Measurements from ENCODE around the gene HLA-DOA.
A peak's percentile ranks its signal among the peaks of the same experiment; 100 is the strongest.

HLA-DOA gene

GRCh38 chr6:33017018-33017417 is 7.6 kb upstream of the HLA-DOA start:
- DNase-seq (ENCODE audit: low read depth in 1 of 2, low spot score in 1 of 2), result no peak

DNA sequence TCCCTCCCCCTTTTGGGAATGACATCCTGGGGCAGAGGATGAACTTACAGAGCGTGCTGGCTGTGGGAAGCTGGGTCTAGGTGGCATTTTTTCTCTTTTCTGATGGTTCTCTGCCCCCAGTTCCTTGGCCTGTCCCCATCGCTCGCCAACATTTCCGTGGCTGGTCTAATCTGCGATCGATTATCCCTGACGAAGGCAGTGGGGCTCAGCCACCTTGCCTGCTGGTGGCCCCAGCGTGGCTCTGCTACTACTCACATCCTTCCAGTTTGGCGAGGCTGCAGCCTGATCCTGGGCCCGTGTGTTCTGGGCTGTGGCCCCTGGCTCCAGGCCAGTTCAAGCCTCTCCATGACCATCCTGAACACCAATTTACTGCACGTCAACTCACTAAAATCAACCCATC is 6.4 kb upstream of the HLA-DOA start:
- no peak for DNase-seq (ENCODE audit: low read depth in 1 of 2, low spot score in 1 of 2)

DNA sequence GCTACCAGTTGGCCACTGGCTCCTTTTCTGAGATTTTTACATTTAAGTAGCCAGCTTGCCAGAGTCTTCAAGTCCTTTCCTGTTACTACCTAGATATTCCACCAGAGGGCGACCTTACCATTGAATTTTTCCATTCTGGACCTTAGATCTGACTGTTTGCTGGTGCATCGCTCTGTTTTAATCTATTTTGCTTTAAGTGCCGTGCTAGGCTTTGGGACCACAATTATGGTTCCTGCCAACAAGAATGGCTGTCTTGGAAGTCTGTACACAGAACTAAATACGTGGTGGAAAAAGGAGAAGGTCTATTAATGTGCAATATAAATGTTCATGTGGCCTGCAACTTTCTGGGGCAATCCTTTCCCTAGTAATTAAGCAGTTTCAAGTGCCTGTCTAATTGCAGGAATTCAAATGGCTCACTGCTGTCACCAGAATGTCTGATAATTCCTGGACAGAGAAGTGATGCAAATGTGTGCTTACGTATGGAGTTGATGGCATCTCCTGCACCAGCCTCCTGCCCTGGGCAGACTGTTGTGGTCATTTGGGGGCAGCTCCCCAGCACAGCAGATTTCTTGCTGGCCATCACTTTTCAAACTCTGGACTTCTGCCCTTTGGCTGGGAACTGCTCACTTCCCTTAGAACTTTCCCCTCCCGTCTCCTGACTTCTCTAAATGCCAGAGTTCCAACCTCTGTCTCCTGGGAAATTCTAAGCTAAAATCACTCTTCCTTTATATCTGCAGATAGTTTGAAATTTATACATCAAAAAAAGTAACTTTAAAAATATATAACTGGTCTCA is 5.6 kb upstream of the HLA-DOA start:
- peak in 1 of 2 donors; percentile 70 for DNase-seq (ENCODE audit: low read depth in 1 of 2, low spot score in 1 of 2)

DNA sequence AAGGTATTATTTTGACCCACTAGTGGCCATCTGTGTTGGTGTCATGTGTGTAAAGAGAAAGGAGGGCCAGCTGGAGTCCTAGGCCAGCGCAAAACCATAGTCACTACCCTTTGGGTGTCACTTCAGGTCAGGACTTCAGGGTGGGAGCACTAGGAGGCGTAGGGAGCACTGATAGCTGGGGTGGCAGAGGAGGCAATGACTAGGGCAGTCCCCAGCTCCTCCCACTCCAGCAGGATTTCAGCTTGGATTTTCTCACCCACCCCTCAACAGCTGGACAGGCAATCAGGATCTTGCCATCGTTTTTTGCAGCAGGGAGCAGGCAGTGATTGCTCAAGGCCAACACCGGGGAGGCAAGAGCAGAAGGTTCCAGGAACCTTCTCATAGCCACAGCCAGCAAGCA is 4.2 kb upstream of the HLA-DOA start:
- no peak for DNase-seq (ENCODE audit: low read depth in 1 of 2, low spot score in 1 of 2)

GRCh38 chr6:33010356-33010755 is 965 bp upstream of the HLA-DOA start:
- DNase-seq (ENCODE audit: low read depth in 1 of 2, low spot score in 1 of 2), result no peak

DNA sequence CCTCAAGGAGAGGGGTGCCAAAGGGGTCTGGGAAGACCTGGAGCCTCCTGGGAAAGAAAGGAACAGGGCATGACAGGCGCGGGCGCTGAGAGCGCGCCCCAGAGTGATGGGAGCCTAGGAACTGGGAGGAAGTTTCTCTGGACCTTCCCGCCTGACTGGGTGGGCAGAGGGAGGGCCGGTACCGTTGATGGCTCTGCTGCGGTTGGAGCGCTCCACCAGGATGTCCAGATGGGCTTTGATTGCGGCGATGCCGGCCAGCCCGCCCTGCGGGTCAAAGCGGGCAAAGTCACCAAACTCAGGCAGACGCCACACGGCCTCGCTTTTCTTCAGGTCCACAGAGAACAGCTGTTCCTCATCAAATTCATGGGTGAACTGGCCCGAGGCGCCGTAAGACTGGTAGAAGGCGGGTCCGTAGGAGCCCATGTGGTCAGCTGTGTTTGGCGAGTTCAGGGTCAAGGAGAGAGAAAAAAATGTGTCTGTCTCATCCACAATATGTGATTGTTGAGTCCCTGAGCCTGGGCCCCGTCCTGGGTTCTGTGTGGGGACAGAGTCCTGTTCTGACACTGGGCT is 1.5 kb downstream of the HLA-DOA start:
- no peak for DNase-seq (ENCODE audit: low read depth in 1 of 2, low spot score in 1 of 2)

- no peak for DNase-seq (ENCODE audit: low read depth in 1 of 2, low spot score in 1 of 2)
These were observed 4.5 kb downstream of the HLA-DOA start for GRCh38 chr6:33004940-33005339.

DNA sequence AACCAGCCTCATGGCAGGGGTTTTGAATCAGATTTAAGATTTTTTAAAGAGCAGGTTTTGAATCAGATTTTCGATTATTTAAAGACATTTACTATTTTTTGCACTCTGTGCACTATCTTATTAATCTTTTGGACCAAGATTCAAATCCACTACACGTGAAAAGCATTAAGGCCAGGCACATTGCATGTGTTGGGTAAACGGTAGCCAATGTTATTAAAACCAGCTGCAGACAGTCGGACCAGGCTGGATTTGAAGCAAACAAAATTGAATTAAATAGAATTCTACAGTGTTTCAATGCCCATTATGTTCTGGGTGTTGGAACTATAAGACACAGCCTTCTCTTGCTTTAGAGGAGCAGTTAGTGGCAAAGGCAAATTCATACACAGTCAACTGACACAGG is 7.7 kb downstream of the HLA-DOA start:
- DNase-seq (ENCODE audit: low read depth in 1 of 2, low spot score in 1 of 2), result no peak

GRCh38 chr6:33000055-33000454 is 9.3 kb downstream of the HLA-DOA start:
- no peak for DNase-seq (ENCODE audit: low read depth in 1 of 2, low spot score in 1 of 2)

DNA sequence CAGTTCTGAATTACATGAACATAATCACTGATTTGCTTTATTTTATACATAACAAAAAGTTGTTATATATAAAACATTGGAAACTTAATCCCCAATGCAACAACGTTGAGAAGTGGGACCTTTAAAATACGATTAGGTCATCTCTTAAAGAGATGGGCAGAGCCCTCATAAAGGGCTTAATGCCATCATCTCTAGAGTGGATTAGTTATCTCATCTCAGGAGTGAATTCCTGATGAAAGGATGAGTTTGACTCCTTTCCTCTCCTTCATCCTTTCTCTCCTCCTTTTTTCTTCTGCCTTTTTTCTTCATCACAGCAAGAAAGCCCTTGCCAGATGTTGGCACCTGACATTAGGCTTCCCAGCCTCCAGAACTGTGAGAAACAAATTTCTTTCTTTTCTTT is 13.9 kb downstream of the HLA-DOA start:
- no peak for DNase-seq (ENCODE audit: low read depth in 1 of 2, low spot score in 1 of 2)

DNA sequence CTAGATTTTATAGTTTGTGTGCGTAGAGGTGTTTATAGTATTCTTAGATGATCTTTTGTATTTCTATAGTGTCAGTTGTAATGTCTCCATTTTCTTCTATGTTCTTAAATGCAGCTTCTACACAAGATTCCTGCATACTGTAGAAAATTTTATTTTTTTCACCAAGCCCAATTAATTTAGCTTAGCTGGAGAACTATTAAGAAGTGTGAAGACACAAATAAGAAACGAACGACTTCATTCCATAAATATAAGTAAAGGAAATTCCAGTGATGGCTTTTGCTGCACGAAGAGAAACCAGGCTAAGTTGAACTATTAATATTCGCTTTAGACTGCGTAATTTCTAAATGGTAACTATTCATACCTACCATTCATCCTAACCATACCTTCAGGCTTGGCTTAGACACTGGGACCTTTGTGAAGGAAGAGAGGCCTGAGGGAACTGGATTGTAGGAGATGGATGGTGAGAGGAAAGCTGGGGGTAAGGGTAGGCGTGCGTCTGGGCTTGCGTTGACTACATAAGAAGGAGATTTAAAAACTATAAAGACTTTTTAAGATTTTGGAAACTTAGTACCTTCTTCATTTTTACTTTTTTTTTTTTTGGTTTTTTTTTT is 15.9 kb downstream of the HLA-DOA start:
- DNase-seq (ENCODE audit: low read depth in 1 of 2, low spot score in 1 of 2), result no peak

DNA sequence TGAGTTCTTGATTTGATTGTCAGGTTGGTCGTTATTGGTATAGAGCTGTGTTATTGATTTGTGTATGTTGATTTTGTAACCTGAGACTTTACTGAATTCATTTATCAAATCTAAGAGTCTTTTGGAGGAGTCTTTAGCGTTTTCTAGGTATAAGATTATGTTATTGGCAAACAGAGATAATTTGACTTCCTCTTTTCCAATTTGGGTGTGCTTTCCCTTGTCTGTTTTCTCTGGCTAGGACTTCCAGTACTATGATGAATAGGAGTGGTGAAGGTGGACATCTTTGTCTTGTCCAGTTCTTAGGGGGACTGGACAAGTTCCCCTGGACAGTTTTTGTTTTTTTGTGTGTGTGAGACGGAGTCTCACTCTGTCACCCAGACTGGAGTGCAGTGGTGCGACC is 17.4 kb downstream of the HLA-DOA start:
- no peak for DNase-seq (ENCODE audit: low read depth in 1 of 2, low spot score in 1 of 2)

- no peak for DNase-seq (ENCODE audit: low read depth in 1 of 2, low spot score in 1 of 2)
These were observed 20.0 kb downstream of the HLA-DOA start for GRCh38 chr6:32989368-32989767.

GRCh38 chr6:32984622-32985389 is 24.6 kb downstream of the HLA-DOA start:
- DNase-seq (ENCODE audit: low read depth in 1 of 2, low spot score in 1 of 2), result peak; percentile 83 to 87

DNA sequence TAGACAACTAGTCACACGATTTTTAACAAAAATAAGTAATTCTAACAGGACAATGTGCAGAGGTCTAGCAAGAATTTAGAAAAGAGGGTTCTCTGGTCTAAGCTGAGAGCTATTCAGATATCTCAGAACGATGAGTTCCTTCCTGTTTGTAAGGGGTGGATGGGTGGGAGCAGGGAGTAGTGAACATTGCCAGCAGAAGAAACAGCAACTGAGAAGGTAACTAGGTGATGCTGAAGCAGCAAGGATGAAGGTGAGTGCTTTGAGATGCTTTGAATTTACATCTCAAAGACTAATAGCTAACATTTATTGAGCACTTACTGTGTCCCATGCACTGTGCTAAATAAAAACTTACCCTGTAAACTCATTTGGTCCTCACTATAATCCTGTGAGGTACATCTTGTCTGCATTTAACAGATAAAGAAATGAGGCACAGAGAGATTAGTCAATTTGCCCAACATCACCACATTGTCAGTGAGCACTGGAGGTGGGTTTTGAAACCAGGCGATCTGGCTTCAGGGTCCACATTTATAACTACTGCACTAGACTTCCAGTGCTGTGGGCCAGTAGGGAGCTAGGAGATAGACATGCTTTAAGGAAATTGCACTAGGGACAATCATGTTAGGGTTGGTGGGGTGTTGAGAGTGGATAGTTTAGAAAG is 25.3 kb downstream of the HLA-DOA start:
- DNase-seq (ENCODE audit: low read depth in 1 of 2, low spot score in 1 of 2), result no peak

GRCh38 chr6:32983493-32983848 is 25.9 kb downstream of the HLA-DOA start:
- DNase-seq (ENCODE audit: low read depth in 1 of 2, low spot score in 1 of 2), result no peak

DNA sequence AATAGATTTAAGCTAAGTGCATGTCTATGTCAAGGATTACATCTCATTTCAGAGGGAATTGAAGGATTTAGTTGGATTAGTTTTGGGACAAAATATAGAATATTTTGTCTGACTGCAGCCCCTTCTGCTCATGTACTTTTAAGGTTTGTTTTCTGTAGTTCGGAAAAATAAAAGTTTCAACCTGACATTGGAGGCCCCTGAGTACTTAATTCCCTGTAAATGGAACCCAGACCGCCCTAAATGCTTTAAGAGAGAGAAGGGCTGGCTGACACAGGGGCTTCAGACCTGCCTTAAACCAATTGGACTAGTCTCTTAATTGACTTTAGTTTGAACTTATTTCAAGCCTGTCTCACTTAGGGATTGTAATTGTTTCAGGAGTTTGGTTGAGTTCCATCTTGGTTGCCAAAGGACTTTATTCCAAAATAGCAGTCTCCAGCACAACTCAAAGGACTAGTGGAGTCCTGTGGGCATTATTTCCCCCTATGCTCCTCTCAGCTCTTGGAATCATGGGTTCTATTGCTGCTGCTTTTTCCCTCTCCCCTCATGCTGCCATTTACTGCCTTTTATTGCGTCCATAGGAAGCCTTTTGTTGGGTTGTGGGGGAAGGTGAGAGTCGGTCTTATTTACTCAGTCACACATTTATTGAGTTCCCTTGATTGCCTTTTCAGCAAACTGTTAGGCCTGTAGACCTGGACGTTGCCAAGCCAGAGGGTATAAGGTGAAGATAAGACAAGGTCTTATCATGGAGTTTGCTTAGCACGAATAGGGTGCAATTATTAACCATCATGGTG is 26.5 kb downstream of the HLA-DOA start:
- no peak for DNase-seq (ENCODE audit: low read depth in 1 of 2, low spot score in 1 of 2)

GRCh38 chr6:32982084-32982701 is 27.2 kb downstream of the HLA-DOA start:
- DNase-seq (ENCODE audit: low read depth in 1 of 2, low spot score in 1 of 2), result no peak

GRCh38 chr6:32980488-32981038 is 28.8 kb downstream of the HLA-DOA start:
- no peak for DNase-seq (ENCODE audit: low read depth in 1 of 2, low spot score in 1 of 2)
